ENCODE data around the gene CCDC38. TPM values are rescaled to one million over a fixed set of nuclear protein-coding genes. Genes with fewer than 3 reads are reported as not detected.
"Not testable (repeated sequence)": the region's sequence is repeated elsewhere in the genome, so short reads cannot be mapped to it uniquely, and the experiment has no call there.

CCDC38 gene
- total RNA-seq, result not detected
- long read RNA-seq, partial matches to known transcripts, result 0 of 1 reads
- long read RNA-seq, other reads (novel, unspliced or antisense), result 1 of 1 reads

DNA sequence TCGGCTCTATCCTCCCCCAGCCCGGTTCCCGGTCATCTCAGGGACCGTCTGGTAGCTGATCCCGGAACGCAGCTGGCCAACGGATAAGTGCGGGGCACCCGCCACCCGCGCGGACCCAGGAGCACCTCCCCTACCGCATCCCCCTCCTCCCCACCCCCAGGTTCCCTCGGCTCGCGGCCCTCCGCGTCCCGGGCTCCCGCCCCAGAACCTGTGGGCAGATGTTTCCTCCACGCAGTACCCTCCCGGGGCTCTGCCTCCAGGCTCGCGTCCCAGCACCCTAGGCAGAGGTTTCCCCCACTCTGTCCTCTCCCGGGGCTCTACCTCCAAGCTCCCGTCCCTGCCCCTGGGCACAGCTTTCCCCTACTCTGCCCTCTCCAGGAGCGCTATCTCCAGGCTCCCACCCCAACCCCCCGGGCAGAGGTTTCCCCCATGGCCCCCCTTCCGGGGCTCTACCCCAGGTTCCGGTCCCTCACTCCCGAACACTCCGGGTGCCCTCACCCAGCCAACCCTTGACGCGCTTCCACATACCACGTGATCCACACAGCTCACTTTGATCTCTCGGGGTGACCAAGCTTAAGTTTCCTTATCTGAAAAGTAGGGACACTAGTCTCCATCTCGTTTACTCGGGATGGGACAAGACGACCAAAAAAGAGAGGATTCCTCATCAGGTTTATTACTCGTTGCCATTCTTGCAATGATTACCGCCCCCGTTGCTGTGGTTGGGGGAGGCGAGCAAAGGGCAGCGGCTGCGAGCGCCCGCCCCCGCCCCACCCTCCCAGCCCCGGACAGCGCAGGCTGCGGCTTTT, at the start of gene CCDC38:
Gene CCDC38, minus strand, starts transcription at position 91 of the 806 bp plus-strand sequence. CDS start 6,105 bp downstream, outside the sequence.
- DNase-seq (ENCODE audit: low spot score), result peak; percentile 91

DNA sequence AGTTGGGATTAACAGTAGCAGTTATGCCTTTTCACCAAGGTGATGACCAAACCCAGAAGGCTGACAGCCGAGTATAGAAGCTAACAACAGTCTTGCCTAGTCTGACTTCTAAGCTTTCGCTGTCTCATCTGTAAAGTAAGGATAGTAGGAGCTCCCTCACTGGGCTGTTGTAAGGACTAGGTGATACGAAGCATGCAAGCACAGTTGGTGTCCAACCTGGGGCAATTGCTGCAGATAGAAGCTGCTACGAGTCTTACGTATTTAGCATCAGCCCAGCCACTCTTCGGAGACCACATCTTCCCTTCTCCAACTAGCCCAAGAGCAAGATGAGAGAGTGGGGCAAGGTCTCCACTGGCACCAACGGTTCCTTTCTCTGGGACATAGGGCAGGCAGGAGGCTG, 47.7 kb upstream of the CCDC38 start:
- no peak for DNase-seq (ENCODE audit: low spot score)

DNA sequence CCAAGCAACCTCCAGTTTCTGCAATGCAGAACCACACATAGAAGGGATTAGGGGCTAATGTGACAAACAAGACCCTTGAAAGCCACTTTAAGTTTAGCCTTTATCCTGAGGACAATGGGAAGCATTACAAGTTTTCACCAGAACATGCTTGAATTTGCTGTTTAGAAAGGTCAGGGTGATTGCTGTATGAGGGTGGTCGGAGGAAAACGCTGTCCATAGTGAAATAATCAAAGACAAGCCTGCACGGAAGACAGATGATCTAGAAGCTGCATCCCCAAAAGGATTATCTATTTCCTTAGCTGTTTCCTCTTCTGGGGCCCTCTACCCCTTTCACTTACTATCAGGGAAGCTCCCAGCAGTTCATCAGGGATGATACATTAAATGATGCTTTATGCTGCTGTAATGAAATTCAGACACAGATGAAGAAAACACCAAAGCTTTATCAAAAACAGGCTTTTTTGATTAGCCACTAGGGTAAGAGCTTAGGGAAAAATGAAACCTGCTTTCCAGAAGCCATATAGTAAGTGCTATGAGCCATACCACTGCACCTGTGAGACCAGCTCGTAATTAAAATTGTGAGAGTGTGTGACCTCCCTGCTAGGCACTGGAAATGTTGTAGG, 47.2 kb upstream of the CCDC38 start:
- DNase-seq (ENCODE audit: low spot score), result no peak

DNA sequence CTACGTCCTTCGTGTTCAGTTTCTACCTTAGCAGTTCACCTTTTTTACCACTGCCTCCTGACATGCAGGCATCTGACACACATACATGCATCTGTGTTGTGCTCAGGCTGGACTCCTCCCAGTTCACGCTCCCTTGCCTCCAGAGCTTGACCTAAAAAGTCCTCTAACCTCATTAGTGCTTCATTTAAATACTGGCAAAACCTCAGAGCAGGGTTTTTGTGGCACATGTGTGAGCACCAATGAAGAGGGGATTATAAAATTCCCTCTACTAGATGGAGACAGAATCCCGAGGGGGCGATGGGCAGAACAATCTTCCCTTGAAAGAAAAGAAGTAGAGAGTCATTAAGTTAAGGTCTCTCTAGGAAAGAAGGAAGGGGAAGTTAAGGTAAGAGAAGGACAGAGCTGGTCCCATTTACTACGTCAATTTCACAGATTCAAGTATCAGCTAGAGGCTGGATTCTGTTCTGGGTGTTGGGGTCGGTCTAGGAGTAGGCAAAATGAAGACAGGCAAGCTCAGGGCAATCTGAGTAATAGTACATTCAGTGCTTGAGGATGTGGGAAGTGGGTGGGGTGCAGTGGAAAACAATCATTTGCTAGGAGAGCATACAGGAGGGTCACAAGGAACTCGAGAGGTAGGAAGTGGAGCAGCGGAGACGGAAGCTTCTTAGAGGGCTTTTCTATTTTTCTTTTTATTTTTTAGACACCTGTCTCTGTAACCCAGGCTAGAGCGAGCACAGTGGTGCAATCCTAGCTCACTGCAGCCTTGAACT, 46.3 kb upstream of the CCDC38 start:
- no peak for DNase-seq (ENCODE audit: low spot score)

DNA sequence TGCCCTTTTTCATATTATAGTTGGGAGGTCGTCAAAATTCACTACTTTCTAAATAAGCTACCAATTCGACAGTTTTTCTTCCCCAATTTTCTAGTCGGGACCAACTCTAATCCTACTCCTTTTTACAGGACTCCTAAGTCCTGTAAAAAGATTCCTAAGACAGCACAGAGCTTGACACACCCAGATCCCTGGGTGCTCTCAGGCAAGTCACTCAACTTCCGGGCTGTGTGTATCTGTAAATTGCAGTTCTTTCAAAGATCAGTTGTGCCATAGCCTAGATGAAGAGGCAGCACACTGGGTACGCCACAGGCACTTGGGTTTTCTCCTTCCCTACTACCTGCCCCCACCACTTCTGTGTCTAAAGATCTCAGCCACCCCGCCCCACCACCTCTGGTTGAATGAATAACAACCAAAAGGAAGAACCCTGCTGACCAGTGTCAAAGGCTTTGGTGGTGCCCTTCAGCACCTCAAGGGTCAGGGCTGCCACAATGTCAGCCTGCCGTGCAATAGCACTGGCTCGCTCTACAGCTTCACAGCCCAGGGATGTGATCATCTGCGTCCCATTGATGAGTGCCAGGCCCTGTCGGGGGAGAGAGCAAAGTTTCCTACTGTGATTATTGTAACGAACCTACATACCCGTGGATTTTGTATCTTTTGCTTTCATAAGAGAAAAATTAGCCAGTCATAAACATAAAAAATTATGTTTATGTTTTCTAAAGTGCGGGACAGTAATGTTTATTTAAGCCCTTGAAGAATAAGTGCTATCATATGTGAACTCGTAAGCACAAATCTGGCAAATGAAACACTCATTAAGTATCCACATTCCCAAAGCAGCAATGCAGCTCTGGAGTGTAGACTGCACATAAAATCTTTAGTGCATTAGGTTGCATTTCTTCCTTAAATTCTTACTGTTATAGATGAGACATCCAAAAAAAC, 44.5 kb upstream of the CCDC38 start:
- DNase-seq (ENCODE audit: low spot score), result no peak

DNA sequence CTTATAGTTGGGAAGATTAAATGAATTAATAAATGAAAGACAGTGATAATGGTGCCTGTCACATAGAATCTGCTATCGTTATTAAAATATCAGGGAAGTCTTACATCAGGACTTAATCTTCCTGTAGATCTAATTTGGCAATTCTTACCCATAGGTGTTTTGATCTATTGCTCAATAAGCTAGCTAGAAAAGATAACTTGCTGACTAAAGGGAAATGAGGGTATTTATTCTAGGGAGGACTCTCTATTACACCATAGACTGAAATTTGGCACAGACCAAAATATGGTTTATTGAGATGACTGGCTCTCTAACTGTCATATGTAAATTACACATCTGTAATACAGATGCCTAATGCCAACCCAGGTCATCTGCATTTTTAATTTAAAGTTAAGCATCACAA, 42.3 kb upstream of the CCDC38 start:
- no peak for DNase-seq (ENCODE audit: low spot score)

DNA sequence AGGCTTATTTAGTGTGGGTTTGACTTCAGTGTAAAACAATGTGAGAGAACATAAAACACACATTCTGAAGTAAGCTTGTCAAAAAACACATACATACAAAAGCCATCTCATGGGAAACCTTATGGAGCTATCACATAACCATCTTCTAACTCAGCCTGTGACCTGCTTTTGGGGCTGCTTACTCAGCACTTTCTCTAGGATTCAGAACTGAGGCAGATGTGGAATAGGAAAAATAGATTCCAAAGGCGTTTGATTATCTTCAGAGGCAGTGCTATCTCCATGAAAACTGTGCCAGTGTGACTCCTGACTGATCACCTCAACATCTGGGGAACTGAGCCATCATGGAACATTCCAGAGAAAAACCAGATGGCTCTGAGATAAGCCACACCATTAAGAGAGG, 40.2 kb upstream of the CCDC38 start:
- DNase-seq (ENCODE audit: low spot score), result no peak

DNA sequence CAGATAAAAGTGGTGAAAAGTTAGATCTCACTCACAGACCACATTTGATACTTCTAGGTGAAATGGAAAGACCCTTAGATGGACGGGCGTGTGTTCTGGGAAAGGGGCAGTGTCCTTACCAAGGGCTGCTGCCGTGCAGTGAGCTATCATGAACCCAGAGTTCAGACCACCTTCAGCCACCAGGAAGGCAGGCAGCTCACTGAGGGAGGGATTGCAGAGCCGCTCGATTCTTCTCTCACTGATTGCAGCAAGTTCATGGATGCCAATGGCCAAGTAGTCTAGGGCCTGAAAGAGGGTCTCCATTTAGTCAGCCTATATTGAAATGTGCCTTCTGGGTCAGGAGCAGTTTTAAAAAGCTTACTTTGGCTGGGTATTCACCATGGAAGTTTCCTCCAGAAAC, 38.0 kb upstream of the CCDC38 start:
- DNase-seq (ENCODE audit: low spot score), result no peak

DNA sequence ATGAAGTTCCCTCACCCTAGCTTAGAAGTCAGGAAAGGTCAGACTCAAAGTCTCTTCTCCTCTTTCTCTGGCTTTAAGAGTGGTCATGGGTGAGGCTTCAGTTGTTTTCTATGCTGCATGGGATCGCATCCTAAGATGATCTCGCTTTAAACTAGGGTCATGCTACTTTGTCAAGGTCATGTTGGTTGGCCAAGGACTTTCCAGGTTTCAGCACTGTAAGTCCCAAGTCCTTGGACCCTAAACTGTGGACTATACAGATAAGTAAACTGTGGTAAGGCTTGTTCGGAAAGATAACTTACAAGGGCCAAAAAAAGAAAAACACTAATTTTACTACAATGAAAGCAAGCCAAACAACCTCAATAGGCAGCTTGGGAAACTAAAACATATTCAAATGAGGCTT, 36.4 kb upstream of the CCDC38 start:
- no peak for DNase-seq (ENCODE audit: low spot score)

DNA sequence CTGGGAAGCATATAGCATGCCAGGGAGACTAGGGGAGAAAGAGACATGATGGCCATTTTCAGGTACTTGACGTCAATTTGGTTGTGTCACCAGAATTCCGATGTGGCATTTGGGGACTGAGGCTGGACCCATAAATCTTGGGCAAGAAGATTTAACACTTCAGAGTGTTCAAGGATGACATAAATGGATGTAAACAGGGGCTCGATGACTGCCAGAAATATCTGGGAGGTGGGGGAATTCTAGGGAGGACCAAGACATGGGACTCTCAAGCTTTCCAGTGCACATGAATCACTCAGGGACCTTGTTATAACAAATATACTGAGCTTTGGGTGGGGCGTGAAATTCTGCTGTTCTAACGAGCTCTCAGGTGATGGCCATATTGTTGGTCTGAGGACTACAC, 35.9 kb upstream of the CCDC38 start:
- DNase-seq (ENCODE audit: low spot score), result no peak

DNA sequence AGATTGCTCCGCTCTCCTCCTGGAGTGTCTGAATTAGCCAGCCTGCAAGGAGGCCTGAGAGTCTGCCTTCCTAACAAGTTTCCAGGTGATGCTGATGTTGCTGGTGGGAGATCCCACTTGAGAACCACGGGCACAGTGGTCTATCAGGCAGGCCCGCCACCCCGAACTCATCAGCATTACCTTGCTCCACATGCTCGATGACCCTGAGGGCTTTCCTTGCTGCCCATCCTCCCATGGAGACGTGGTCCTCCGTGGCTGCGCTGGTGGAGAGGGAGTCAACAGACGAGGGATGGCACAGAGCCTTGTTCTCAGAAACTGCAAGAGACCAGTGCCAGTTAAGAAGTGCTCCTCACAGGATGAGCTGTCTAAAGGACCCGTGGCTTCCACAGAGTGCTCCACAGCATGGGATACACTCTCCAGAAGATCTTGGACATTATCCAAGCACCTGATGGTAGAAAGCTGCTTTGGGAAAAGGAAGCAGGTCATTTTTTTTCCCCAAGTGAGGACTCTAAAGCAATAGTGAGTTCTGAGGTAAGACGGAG, 35.4 kb upstream of the CCDC38 start:
- DNase-seq (ENCODE audit: low spot score), result no peak

DNA sequence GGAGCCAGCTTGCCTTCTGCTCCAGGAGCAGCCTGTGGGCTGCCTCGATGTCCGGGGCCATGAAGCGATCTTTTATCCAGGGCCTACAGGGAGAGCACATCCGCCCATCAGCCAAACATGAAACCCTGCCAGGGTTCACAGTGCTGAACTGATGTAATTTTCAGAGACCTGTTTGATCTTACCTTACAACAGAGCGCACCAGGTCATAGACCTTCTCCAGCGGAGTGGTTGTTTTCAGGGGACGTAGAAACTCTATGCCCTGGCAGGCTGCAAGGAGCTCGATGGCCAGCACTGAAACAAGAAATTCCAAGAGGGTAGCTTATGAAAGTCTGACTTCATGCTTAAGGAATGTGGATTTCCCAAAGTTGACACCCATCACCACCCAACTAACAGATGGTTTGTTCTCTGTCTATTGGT, 34.0 kb upstream of the CCDC38 start:
- no peak for DNase-seq (ENCODE audit: low spot score)

DNA sequence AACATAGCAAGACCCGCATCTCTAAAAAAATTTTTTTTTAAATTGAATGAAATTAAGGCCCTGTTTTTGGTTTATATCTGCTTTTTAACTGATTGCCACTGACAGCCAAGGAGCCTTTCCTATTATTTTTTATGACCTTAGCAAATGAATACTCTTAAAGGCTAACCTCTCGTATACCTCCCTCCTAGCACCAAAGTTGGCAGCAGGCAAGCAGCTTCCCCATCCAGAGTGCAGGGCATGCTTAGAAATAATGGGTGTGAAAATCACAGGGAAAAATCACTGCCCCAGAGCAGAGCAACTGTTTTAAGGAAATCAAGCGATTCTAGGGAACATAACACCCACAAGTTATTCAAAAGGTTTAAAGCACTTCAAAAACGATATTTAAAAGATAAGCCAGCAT, 33.1 kb upstream of the CCDC38 start:
- no peak for DNase-seq (ENCODE audit: low spot score)

DNA sequence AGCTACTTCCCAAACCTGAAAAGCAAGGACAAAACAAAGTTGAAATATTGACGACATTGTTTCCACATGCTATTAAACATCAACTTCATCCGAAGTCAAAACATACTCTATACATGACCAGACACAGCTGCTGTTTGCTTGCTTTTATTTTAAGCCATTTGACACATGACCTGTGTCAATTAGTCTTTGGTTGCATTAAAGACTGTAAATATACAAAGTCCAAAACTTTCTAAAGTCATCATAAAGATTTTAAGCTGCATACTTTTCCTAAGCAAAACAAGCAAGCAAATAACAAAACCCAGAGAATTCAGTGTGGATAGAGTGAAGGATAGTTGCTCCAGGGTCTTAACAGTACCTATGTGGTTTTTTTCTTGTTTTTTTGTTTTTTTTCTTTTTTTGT, 31.9 kb upstream of the CCDC38 start:
- DNase-seq (ENCODE audit: low spot score), result no peak

DNA sequence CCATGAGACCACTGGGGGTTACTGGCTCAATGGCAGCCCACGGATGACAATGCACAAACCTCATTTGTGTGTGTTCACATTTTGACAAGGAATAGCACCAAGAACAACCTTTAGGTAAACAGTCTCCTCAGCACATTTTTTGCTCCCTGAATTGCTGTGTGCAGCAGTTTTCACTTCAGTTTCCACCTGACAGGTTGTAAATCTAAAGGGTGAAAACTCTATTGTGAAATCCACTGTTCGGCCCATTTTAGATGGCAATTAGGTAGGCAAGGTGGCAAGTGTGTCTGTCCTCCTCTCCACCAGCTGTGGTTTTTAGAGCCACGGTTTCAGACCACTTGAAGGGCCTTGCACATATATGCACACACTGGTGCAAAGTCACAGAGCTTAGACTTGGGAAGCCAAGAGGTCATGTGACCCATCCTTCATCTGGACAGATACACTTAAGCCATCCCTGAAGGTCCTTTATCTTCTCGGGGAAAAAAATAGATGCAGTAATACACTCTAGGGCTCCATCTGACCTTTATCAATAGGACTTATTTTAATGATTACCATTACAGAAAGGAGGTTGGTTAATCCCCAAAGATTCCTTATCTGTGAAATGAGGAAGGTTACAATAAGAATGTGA, 30.5 kb upstream of the CCDC38 start:
- DNase-seq (ENCODE audit: low spot score), result no peak

DNA sequence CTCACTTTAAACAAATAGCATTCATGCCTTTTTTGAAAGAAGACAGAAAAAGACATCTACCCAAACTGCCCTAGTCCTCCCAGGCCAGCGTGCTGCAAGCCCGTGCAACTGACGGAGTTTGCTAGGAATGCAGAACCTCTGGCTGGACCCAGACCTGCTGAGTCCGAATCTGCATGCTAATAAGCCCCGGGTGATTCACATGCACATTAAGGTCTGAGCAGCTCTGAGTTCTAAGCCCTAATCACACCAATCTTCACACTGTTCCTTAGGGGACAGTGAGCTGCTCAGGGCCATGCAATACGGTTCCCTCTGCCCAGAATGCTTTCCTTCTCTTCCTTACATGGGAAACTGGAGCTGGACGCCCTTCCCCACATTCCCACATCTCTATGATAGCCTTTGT, 28.5 kb upstream of the CCDC38 start:
- no peak for DNase-seq (ENCODE audit: low spot score)

DNA sequence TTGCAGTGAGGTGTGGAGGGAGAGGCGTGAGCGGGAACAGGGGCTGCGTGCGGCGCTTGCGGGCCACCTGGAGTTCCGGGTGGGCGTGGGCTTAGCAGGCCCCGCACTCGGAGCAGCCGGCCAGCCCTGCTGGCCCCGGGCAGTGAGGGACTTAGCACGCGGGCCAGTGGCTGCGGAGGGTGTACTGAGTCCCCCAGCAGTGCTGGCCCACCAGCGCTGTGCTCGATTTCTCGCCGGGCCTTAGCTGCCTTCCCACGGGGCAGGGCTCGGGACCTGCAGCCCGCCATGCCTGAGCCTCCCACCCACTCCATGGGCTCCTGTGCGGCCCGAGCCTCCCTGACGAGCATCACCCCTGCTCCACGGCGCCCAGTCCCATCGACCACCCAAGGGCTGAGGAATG, 26.7 kb upstream of the CCDC38 start:
- not testable (repeated sequence) for DNase-seq (ENCODE audit: low spot score)

DNA sequence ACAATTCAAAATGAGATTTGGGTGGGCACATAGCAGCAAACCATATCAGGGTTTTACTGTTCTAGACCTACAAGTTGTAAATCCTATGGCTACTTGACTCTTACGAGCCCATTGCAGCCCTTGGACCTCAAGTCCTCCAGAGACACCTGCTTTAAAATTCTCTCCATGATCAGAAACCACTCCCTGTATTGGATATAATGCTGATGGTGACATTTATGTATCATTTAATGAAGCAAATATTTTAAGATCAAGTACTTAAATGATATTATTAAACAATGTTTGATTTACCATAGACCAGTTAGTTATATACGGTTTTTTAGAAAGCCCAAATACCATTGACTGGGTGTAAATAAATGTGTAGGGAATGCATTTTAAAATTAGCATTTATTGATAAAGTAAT, 24.9 kb upstream of the CCDC38 start:
- DNase-seq (ENCODE audit: low spot score), result no peak

DNA sequence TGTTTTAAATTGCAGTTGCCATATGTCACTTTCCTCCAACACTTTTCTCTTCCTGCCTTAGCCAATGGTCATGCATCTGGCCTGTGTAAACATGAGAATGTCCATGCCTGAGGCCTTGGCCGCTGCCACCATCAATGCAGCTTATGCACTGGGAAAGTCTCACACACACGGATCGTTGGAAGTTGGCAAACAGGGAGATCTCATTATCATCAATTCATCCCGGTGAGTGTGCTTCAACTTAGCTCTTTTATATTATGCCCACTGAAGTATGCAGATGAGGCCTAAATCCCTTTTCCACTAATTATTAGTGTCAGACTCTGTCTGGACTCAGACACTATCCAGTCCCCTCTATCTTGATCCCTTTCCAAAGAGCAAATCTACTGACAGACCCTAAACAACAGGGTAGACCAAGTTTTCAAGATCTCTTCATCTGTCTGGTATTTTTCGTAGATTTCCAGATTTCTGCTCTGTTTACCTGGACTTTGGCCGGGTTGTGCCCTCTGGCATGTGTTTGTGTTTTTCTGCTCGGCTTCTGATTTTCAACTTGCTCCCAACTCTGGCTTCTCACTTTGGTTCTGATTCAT, 24.0 kb upstream of the CCDC38 start:
- no peak for DNase-seq (ENCODE audit: low spot score)

DNA sequence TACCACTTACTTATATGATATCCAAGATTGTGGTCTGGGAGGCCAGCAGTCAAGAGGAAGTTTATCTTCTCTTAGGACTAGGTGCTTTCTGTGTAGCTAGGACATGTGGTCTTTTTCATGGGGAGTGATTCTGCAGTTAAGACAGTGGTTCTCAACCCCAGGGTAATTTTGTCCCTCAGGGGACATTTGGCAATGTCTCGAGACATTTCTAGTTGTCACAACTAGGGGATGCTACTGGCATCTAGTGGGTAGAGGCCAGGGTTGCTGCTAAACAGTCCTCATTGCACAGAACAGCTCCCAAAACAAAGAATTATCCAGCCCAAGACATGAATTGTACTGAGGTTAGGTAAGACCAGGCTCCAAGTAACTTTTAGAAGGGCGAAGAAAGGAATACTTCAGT, 20.7 kb upstream of the CCDC38 start:
- DNase-seq (ENCODE audit: low spot score), result no peak
